GM12878 (cell line): ENCODE data around the gene ART3. TPM values are rescaled to one million over a fixed set of nuclear protein-coding genes. Genes with fewer than 3 reads are reported as not detected.

ENCODE experiments used
- ATAC-seq: fragments of 200-7000 bp; cut with Tn5 transposase; 3 replicates; pipeline ENCODE4 v1.9.1; 2020; ENCODE audit warnings: mild to moderate bottlenecking, moderate library complexity
- BruUV-seq: library from RNA; stranded (reverse); fragments of 400-500 nt; replicated peaks from 2 replicates; lab custom pipeline; 2021; lab: Mats Ljungman, UMichigan
- CTCF ChIA-PET: fragments of 300-600 bp; sonication (Branson Sonifier 250); formaldehyde crosslinking; extraction: SDS; loops from one replicate; lab custom pipeline; 2021; ENCODE audit warnings: inconsistent platforms; lab: Yijun Ruan, JAX
- POLR2A ChIA-PET: fragments of 350-600 bp; formaldehyde crosslinking; extraction: SDS; loops from one replicate; lab custom pipeline; 2021; ENCODE audit warnings: inconsistent platforms; lab: Charles Lee
- RAD21 ChIA-PET: fragments of 300-600 bp; sonication (Branson Sonifier 250); formaldehyde crosslinking; loops from one replicate; lab custom pipeline; 2023; ENCODE audit warnings: antibody characterized with exemption; ENCODE audit not compliant: unreplicated experiment; lab: Charles Lee
- SMC1A ChIA-PET: fragments of 300-600 bp; sonication (Branson Sonifier 250); formaldehyde crosslinking; loops from one replicate; lab custom pipeline; 2023; ENCODE audit not compliant: unreplicated experiment, uncharacterized antibody; lab: Charles Lee
- DNase-seq: peaks from one replicate; pipeline ENCODE4 v3.0.0-alpha.2; 2011; ENCODE audit warnings: low read depth, low spot score
- FAIRE-seq: peaks from 3 replicates; lab custom pipeline; 2011; peaks lifted over from hg19 to GRCh38; lab: Jason Lieb, UNC
- H2AFZ ChIP-seq: 2 replicates; pipeline ENCODE4 v1.6.0; 2011; ENCODE audit warnings: low read depth, low read length, control low read depth; ENCODE audit not compliant: control insufficient read depth
- H3K27ac ChIP-seq: 2 replicates; pipeline ENCODE4 v1.5.1; 2011; ENCODE audit warnings: control low read depth; ENCODE audit not compliant: control insufficient read depth, insufficient read depth
- H3K27me3 ChIP-seq, 2 experiments: replicated peaks in 1 of 2; 2 replicates each; pipeline versions ENCODE4 v1.6.0 to v1.6.1; 2011; ENCODE audit warnings: low read length in 1 of 2; ENCODE audit not compliant: control insufficient read depth in 2 of 2, insufficient read depth in 2 of 2
- H3K36me3 ChIP-seq, 2 experiments: 2 replicates each; pipeline ENCODE4 v1.5.1; 2011; ENCODE audit warnings: low read length in 1 of 2; ENCODE audit not compliant: control insufficient read depth in 2 of 2, insufficient read depth in 2 of 2
- H3K4me1 ChIP-seq: 2 replicates; pipeline ENCODE4 v1.6.1; 2011; ENCODE audit warnings: mild to moderate bottlenecking, low read length, moderate library complexity, mixed read lengths; ENCODE audit not compliant: control insufficient read depth, insufficient read depth
- H3K4me2 ChIP-seq: 2 replicates; pipeline ENCODE4 v1.6.0; 2011; ENCODE audit warnings: control low read depth; ENCODE audit not compliant: control insufficient read depth, insufficient read depth
- H3K4me3 ChIP-seq: fragments of 200-600 bp; sonication (generic); 2 replicates; pipeline ENCODE4 v1.5.1; 2016
- H3K79me2 ChIP-seq: 2 replicates; pipeline ENCODE4 v1.6.0; 2011; ENCODE audit warnings: low read length; ENCODE audit not compliant: control insufficient read depth, insufficient read depth
- H3K9ac ChIP-seq: 2 replicates; pipeline ENCODE4 v1.8.0; 2011; ENCODE audit warnings: low read length, control low read depth, mixed read lengths; ENCODE audit not compliant: control insufficient read depth, insufficient read depth
- H3K9me3 ChIP-seq: replicated peaks from 3 replicates; pipeline ENCODE4 v1.5.1; 2011; ENCODE audit warnings: mild to moderate bottlenecking, low read length; ENCODE audit not compliant: control insufficient read depth, insufficient read depth
- H4K20me1 ChIP-seq: 2 replicates; pipeline ENCODE4 v1.6.0; 2011; ENCODE audit not compliant: control insufficient read depth, insufficient read depth
- BRCA1 ChIP-seq: IDR thresholded peaks from 2 replicates; pipeline ENCODE4 v1.6.1; 2011; ENCODE audit warnings: low read depth, low read length, improper control_type of control experiment
- ESRRA ChIP-seq: IDR thresholded peaks from 2 replicates; pipeline ENCODE4 v1.6.1; 2012; ENCODE audit warnings: mild to moderate bottlenecking, low read length, improper control_type of control experiment
- IKZF1 ChIP-seq: fragments of 450-650 bp; conservative IDR thresholded peaks from 2 replicates; pipeline ENCODE4 v1.6.1; 2017; ENCODE audit warnings: antibody characterized with exemption, mild to moderate bottlenecking
- MEF2B ChIP-seq: fragments of 450-650 bp; IDR thresholded peaks from 2 replicates; pipeline ENCODE4 v1.6.1; 2018; ENCODE audit warnings: mild to moderate bottlenecking, moderate library complexity; ENCODE audit not compliant: partially characterized antibody, poor library complexity, severe bottlenecking
- NR2C1 ChIP-seq: fragments of 450-650 bp; IDR thresholded peaks from 2 replicates; pipeline ENCODE4 v1.6.1; 2017; ENCODE audit warnings: antibody characterized with exemption, mild to moderate bottlenecking, moderate library complexity
- PAX5 ChIP-seq: IDR thresholded peaks from 2 replicates; pipeline ENCODE4 v1.6.1; 2011; ENCODE audit warnings: low read depth, low read length, borderline replicate concordance
- RUNX3 ChIP-seq: IDR thresholded peaks from 2 replicates; pipeline ENCODE4 v1.6.1; 2012; ENCODE audit warnings: low read length, inconsistent platforms
- TBL1XR1 ChIP-seq: IDR thresholded peaks from 2 replicates; pipeline ENCODE4 v1.6.1; 2012; ENCODE audit warnings: low read depth, low read length, improper control_type of control experiment
- YBX1 ChIP-seq: fragments of 450-650 bp; IDR thresholded peaks from 2 replicates; pipeline ENCODE4 v1.6.1; 2016; ENCODE audit warnings: antibody characterized with exemption
- YY1 ChIP-seq: IDR thresholded peaks from 2 replicates; pipeline ENCODE4 v1.6.1; 2011; ENCODE audit warnings: low read depth, mild to moderate bottlenecking, low read length
- ZNF207 ChIP-seq: fragments of 450-650 bp; IDR thresholded peaks from 2 replicates; pipeline ENCODE4 v1.6.1; 2014; ENCODE audit warnings: antibody characterized with exemption, mild to moderate bottlenecking, borderline replicate concordance
- ZSCAN29 ChIP-seq: fragments of 450-650 bp; IDR thresholded peaks from 2 replicates; pipeline ENCODE4 v1.6.1; 2017; ENCODE audit warnings: mild to moderate bottlenecking, moderate library complexity
- WGBS: methylation state at CpG from one replicate; pipeline ENCODE4 v1.1.6; 2016; ENCODE audit warnings: low lambda C conversion rate; ENCODE audit not compliant: insufficient replicate concordance, insufficient coverage; ENCODE audit errors: missing lambda C conversion rate; 5-methylcytosine and 5-hydroxymethylcytosine counted together
- in situ Hi-C: fragments of 300-500 bp; cut with MboI; formaldehyde crosslinking; loops from 9 replicates; pipeline ENCODE4 v1.14.3; 2018; ENCODE audit warnings: mixed read lengths
- intact Hi-C: fragments of 100-400 bp; cut with micrococcal nuclease; formaldehyde crosslinking; loops from one replicate; pipeline ENCODE4 v1.14.2; 2022; ENCODE audit not compliant: unreplicated experiment
- polyA plus RNA-seq, 11 experiments: library from polyadenylated mRNA; depleted of rRNA in 4 of 11; unstranded in 6 of 11; stranded (reverse) in 5 of 11; fragments of >200 nt; fragmentation: Nextera tagmentation in 4 of 11; fragmentation: Illumina TruSeq in 1 of 11; extraction: Ambion mirVana in 4 of 11; extraction: Trizol in 1 of 11; gene quantifications; 1 replicate in 1 of 11; 2 replicates in 10 of 11; pipeline versions ENCODE4 v1.2.1 to v1.2.3, GENCODE V29; 2011 to 2016; ENCODE audit warnings: inconsistent platforms in 2 of 11, missing spikeins in 2 of 11, low read depth in 1 of 11
- total RNA-seq, 4 experiments: library from RNA; depleted of rRNA in 3 of 4; stranded (reverse); fragments of >200 nt in 3 of 4; fragmentation: Illumina TruSeq in 1 of 4; extraction: Trizol in 1 of 4; gene quantifications; 2 replicates each; pipeline versions ENCODE4 v1.2.1 to v1.2.3, GENCODE V29; 2013 to 2021
- TF ChIP-seq, protein P1 (sequence below): fragments of 450-650 bp; formaldehyde crosslinking; IDR thresholded peaks from 2 replicates; pipeline ENCODE4 v1.4.0; 2022; ENCODE audit warnings: mild to moderate bottlenecking, moderate library complexity

Gene ART3
- total and polyA plus RNA-seq, 10 of the 15 experiments (the other 5 are each of a cell fraction or from before 2014, with no cell fraction given) = 0.18 to 0.50 (median 0.26) TPM; not detected in 6

DNA sequence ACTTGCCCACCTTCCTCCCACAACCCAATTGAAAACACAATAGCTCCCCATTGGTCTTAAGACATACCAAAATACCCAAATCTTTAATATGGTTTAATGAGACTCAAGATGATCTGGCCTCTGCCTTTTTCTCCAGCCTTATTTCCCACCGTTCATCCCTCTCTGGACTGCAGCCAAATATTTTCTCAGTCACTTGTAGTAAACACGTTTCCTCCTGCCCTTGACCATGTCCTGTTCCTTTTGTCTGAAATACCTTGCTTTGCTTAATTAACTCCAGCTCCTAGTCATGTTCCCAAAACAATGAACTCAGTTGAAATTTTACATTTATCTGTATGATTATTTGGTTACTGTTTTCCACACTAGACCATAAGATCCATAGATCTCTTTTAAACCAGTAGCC is 82.1 kb downstream of the ART3 start:
- BruUV-seq = no TSS peak
- Histone ChIP-seq H3K36me3 (peaks cover 0 to 4% of the 10 kb centered on the region in 2 experiments; a peak in 2 of 4 replicates), H3K4me3 (no peak overlapping the region), H3K27ac (no peak overlapping the region), H3K27me3 (no peaks in the 10 kb centered on the region), H3K9ac (no peak overlapping the region), H4K20me1 (no peaks in the 10 kb centered on the region), H2AFZ (no peak overlapping the region), H3K79me2 (no peaks in the 10 kb centered on the region), H3K4me1 (no peaks in the 10 kb centered on the region), H3K4me2 (no peak overlapping the region), H3K9me3 (no peaks in the 10 kb centered on the region)
- POLR2A ChIA-PET = no interaction called here
- DNase-seq (no peak), ATAC-seq (no peak), FAIRE-seq (peak; percentile 23)
- RAD21 ChIA-PET = interaction anchor here (0.9 kb wide), 1 partner anchor 23 kb away, joined by 4 read pairs; no protein-coding TSS in a partner anchor
- WGBS = 30% methylated on average over 2 of the region's 2 CpGs
- TF ChIP-seq PAX5 = no peak
- no peak for TF ChIP-seq ESRRA
- TF ChIP-seq YY1 = no peak
- no peak for TF ChIP-seq RUNX3
- TF ChIP-seq BRCA1 = no peak
- no peak for TF ChIP-seq YBX1
- TF ChIP-seq NR2C1 = no peak
- no peak for TF ChIP-seq MEF2B
- TF ChIP-seq, protein P1, sequence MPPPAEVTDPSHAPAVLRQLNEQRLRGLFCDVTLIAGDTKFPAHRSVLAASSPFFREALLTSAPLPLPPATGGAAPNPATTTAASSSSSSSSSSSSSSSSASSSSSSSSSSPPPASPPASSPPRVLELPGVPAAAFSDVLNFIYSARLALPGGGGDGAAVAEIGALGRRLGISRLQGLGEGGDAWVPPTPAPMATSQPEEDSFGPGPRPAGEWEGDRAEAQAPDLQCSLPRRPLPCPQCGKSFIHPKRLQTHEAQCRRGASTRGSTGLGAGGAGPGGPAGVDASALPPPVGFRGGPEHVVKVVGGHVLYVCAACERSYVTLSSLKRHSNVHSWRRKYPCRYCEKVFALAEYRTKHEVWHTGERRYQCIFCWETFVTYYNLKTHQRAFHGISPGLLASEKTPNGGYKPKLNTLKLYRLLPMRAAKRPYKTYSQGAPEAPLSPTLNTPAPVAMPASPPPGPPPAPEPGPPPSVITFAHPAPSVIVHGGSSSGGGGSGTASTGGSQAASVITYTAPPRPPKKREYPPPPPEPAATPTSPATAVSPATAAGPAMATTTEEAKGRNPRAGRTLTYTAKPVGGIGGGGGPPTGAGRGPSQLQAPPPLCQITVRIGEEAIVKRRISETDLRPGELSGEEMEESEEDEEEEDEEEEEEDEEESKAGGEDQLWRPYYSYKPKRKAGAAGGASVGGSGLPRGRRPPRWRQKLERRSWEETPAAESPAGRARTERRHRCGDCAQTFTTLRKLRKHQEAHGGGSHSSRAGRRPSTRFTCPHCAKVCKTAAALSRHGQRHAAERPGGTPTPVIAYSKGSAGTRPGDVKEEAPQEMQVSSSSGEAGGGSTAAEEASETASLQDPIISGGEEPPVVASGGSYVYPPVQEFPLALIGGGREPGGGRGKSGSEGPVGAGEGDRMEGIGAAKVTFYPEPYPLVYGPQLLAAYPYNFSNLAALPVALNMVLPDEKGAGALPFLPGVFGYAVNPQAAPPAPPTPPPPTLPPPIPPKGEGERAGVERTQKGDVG = no peak
- no peak for TF ChIP-seq ZSCAN29
- no peak for TF ChIP-seq ZNF207
- no peak for TF ChIP-seq TBL1XR1
- TF ChIP-seq IKZF1 = no peak
- CTCF ChIA-PET = interaction anchor here (0.7 kb wide), 2 partner anchors 24 to 41 kb away, joined by 3 read pairs; no protein-coding TSS in a partner anchor
- SMC1A ChIA-PET = interaction anchor here (0.6 kb wide), 2 partner anchors 68 to 164 kb away, joined by 3 read pairs; no protein-coding TSS in a partner anchor
- in situ Hi-C loops = no loop called here
- intact Hi-C loops = no loop called here
